ENCODE data around the gene KIF7.

DNA sequence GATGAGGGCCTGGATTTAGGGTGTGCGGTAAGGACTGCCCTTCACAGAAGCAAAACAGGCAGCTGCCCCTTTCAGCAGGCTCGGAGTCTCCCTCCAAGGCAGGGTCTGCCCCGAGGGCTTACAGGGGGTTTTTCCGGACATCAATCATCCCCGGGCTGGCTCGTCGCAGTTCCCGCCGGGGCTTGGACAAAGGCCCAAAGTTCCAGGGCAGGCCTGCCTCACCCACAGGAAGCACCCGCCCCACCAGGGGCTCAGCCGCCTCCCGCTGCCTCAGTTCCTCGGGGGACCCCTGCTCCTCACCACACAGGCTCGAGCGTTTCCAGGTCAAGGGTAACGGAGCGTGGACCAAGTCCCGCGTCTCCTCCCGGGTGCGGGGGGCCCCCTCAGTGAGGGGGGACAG lies 27.0 kb downstream of the KIF7 start:
- TF ChIP-seq, protein P1, sequence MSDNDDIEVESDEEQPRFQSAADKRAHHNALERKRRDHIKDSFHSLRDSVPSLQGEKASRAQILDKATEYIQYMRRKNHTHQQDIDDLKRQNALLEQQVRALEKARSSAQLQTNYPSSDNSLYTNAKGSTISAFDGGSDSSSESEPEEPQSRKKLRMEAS (IDR thresholded peaks at IDR 0.05): no peak
- TF ChIP-seq, protein P2, sequence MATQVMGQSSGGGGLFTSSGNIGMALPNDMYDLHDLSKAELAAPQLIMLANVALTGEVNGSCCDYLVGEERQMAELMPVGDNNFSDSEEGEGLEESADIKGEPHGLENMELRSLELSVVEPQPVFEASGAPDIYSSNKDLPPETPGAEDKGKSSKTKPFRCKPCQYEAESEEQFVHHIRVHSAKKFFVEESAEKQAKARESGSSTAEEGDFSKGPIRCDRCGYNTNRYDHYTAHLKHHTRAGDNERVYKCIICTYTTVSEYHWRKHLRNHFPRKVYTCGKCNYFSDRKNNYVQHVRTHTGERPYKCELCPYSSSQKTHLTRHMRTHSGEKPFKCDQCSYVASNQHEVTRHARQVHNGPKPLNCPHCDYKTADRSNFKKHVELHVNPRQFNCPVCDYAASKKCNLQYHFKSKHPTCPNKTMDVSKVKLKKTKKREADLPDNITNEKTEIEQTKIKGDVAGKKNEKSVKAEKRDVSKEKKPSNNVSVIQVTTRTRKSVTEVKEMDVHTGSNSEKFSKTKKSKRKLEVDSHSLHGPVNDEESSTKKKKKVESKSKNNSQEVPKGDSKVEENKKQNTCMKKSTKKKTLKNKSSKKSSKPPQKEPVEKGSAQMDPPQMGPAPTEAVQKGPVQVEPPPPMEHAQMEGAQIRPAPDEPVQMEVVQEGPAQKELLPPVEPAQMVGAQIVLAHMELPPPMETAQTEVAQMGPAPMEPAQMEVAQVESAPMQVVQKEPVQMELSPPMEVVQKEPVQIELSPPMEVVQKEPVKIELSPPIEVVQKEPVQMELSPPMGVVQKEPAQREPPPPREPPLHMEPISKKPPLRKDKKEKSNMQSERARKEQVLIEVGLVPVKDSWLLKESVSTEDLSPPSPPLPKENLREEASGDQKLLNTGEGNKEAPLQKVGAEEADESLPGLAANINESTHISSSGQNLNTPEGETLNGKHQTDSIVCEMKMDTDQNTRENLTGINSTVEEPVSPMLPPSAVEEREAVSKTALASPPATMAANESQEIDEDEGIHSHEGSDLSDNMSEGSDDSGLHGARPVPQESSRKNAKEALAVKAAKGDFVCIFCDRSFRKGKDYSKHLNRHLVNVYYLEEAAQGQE (IDR thresholded peaks at IDR 0.05; ENCODE audit: low read depth): no peak
- TF ChIP-seq TEAD4 (IDR thresholded peaks at IDR 0.05) (no peak), CREB1 (IDR thresholded peaks at IDR 0.05; ENCODE audit: low read depth) (no peak), EP300 (IDR thresholded peaks at IDR 0.05; ENCODE audit: borderline replicate concordance) (no peak), FOXM1 (IDR thresholded peaks at IDR 0.05; ENCODE audit: borderline replicate concordance, low read depth) (no peak), RAD21 (IDR thresholded peaks at IDR 0.05; ENCODE audit: low read depth) (no peak), NFIC (IDR thresholded peaks at IDR 0.05) (no peak), TAF1 (IDR thresholded peaks at IDR 0.05; ENCODE audit: low read depth) (no peak), ZBTB7A (IDR thresholded peaks at IDR 0.05; ENCODE audit: low read depth) (no peak), EGR1 (IDR thresholded peaks at IDR 0.05) (no peak), YY1 (IDR thresholded peaks at IDR 0.05; ENCODE audit: low read depth) (no peak)
- TF ChIP-seq, protein P3, sequence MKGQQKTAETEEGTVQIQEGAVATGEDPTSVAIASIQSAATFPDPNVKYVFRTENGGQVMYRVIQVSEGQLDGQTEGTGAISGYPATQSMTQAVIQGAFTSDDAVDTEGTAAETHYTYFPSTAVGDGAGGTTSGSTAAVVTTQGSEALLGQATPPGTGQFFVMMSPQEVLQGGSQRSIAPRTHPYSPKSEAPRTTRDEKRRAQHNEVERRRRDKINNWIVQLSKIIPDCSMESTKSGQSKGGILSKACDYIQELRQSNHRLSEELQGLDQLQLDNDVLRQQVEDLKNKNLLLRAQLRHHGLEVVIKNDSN (IDR thresholded peaks at IDR 0.05): no peak
